GM23248 (cell line): ENCODE data around the gene SLC8B1.

Experiments used
- EZH2 ChIP-seq: fragments of 200-600 bp; sonication (generic); IDR thresholded peaks from 2 replicates; pipeline ENCODE4 v1.6.1; 2018; ENCODE audit warnings: antibody characterized with exemption, mild to moderate bottlenecking; ENCODE audit not compliant: insufficient read depth, poor library complexity, severe bottlenecking
- EZH2phosphoT487 ChIP-seq: fragments of 200-600 bp; sonication (generic); IDR thresholded peaks from 2 replicates; pipeline ENCODE4 v1.6.1; 2018; ENCODE audit warnings: antibody characterized with exemption, moderate library complexity, mild to moderate bottlenecking, low read depth; ENCODE audit not compliant: insufficient read depth

GRCh38 chr12:113316155-113316554, 18.8 kb downstream of the SLC8B1 start:
- TF ChIP-seq EZH2phosphoT487 (no peak), EZH2 (no peak)
